Activated CD8-positive, alpha-beta T cell treated with anti-CD3 and anti-CD28 coated beads for 36 hours (primary cell): ENCODE results near the gene SIK1. TPM values are rescaled to one million over a fixed set of nuclear protein-coding genes. Genes with fewer than 3 reads are reported as not detected.
"Not testable (repeated sequence)": the region's sequence is repeated elsewhere in the genome, so short reads cannot be mapped to it uniquely, and the experiment has no call there.

Experiments used
- ATAC-seq: fragments of 200-7000 bp; cut with Tn5 transposase; one replicate; pipeline ENCODE4 v1.10.0; 2021; ENCODE audit warnings: mild to moderate bottlenecking, moderate library complexity
- CTCF ChIA-PET: fragments of 350-600 bp; sonication (Branson Sonifier 250); formaldehyde crosslinking; loops from one replicate; lab custom pipeline; 2021; ENCODE audit warnings: antibody characterized with exemption; lab: Charles Lee
- POLR2A ChIA-PET: fragments of 350-600 bp; sonication (Branson Sonifier 250); formaldehyde crosslinking; loops from one replicate; lab custom pipeline; 2021; ENCODE audit warnings: antibody characterized with exemption; lab: Charles Lee
- DNase-seq: peaks from one replicate; pipeline ENCODE4 v3.0.0-alpha.2; 2020
- H3K27ac Mint-ChIP-seq: one replicate; pipeline ENCODE4 v1.8.0; 2021; ENCODE audit warnings: mild to moderate bottlenecking, mixed read lengths
- H3K27me3 Mint-ChIP-seq: one replicate; pipeline ENCODE4 v1.8.0; 2021; ENCODE audit warnings: mixed read lengths
- H3K36me3 Mint-ChIP-seq: one replicate; pipeline ENCODE4 v1.8.0; 2021; ENCODE audit warnings: low read depth, mixed read lengths
- H3K4me1 Mint-ChIP-seq: one replicate; pipeline ENCODE4 v1.8.0; 2021; ENCODE audit warnings: low read depth, mixed read lengths
- H3K4me3 Mint-ChIP-seq: one replicate; pipeline ENCODE4 v1.8.0; 2021; ENCODE audit warnings: mild to moderate bottlenecking, moderate library complexity, mixed read lengths
- H3K9me3 Mint-ChIP-seq: one replicate; pipeline ENCODE4 v1.8.0; 2021; ENCODE audit warnings: mixed read lengths
- CTCF ChIP-seq: fragments of 200-600 bp; IDR thresholded peaks from one replicate; pipeline ENCODE4 v1.8.0; 2022; ENCODE audit warnings: antibody characterized with exemption, mild to moderate bottlenecking
- intact Hi-C: fragments of 100-400 bp; cut with micrococcal nuclease; formaldehyde crosslinking; loops from one replicate; pipeline ENCODE4 v1.10.0; 2022
- total RNA-seq, 2 experiments: library from RNA; stranded (reverse); gene quantifications; one replicate each; pipeline ENCODE4 v1.2.3, GENCODE V29; 2021

The SIK1 gene
- total RNA-seq = 10 to 100 TPM; 23.8 to 27.3 TPM

DNA sequence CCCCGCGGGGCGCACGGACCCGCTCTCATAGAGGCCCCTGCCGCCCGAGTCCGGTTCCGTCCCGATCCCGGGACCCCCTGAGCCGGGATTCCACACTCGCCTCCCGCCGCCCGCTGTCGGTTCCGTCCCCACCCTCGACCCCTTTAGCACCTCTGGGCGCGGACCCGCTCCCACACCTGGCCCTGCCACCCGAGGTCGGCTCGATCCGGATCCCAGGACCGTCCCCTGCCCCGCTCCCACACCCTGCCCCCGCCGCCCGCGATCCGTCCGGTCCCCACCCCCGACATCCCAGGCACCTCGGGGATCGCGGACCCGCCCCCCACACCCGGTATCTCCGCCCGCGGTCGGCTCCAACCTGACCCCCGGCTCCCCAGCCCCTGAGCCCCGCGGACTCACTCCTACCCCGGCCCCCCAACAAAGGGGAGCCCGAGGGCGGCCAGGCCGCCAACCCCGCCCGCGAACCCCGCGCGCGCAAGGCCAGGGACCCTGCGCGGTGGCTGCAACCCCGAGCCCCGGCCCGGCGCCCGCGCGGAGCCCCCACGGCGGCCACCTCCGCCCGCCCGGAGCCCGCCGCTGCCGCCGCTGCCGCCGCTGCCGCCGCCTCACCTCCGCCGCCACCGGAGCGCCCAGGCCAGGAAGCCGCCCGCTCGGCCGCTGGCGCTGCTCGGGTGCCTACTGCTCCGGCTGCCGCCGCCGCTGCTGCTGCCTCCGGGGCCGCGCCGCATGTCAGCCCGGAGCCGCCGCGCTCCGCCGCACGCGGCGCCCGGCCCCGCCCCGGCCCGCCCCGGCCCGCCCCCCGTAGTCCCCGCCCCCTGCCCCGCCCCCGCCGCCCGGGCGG lies at the start of gene SIK1:
Gene SIK1, minus strand, starts transcription at position 728 of the 838 bp plus-strand sequence. CDS start 953 bp downstream, outside the sequence.
- H3K4me1 Mint-ChIP-seq, POLR2A ChIA-PET, H3K4me3 Mint-ChIP-seq, intact Hi-C loops, DNase-seq, CTCF ChIA-PET, H3K36me3 Mint-ChIP-seq, H3K27ac Mint-ChIP-seq, H3K27me3 Mint-ChIP-seq, H3K9me3 Mint-ChIP-seq: not testable (repeated sequence)
- ATAC-seq = peak; percentile 8

DNA sequence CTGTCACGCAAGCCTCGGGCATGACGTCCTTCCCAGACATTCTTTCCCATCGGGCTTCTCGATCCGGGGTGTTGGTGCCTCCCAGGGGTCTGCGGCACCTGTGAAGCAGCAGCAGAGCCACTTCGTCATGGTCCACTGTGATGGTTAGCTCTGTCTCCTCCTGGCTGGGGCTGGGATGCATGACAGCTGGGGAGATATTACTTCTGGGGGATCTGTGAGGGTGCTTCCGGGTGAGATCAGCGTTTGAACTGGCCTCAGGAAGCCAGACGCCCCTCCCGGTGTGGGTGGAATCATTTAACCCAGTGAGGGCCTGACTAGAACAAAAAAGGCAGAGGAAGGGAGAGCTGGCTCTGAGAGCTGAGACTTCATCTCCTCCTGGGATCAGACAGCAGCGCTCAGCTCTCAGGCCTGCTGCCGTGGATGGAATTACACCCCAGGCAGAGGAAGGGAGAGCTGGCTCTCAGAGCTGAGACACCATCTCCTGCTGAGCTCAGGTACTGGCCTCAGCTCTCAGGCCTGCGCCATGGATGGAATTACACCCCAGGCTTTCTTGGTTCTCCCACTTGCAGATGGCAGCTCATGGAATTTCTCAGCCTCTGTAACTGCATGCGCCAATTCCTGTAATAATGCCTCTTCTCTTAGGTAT lies 44.8 kb upstream of the SIK1 start:
- POLR2A ChIA-PET, H3K4me1 Mint-ChIP-seq, H3K27ac Mint-ChIP-seq, intact Hi-C loops, ATAC-seq, H3K27me3 Mint-ChIP-seq, DNase-seq, H3K9me3 Mint-ChIP-seq, H3K4me3 Mint-ChIP-seq, CTCF ChIA-PET, H3K36me3 Mint-ChIP-seq: not testable (repeated sequence)

- DNase-seq, H3K9me3 Mint-ChIP-seq, H3K27ac Mint-ChIP-seq, POLR2A ChIA-PET, ATAC-seq, H3K4me1 Mint-ChIP-seq, H3K27me3 Mint-ChIP-seq, CTCF ChIA-PET, H3K36me3 Mint-ChIP-seq, intact Hi-C loops, H3K4me3 Mint-ChIP-seq: not testable (repeated sequence)
Measured at GRCh38 chr21:43469719-43470458, 43.0 kb upstream of the SIK1 start.

DNA sequence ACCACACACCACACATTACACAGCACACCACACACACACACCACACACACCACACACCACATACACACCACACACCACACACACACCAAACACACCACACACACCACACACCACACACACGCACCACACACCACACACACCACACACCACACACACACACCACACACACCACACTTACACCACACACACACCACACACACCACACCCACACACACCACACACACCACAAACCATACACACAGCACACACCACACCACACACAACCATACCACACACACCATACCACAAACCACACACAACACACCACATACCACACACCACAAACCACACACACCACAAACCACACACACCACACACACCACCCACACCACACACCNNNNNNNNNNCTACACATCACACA lies 40.9 kb upstream of the SIK1 start:
- ATAC-seq = no peak
- no peaks in the 10 kb centered on the region for H3K9me3 Mint-ChIP-seq

DNA sequence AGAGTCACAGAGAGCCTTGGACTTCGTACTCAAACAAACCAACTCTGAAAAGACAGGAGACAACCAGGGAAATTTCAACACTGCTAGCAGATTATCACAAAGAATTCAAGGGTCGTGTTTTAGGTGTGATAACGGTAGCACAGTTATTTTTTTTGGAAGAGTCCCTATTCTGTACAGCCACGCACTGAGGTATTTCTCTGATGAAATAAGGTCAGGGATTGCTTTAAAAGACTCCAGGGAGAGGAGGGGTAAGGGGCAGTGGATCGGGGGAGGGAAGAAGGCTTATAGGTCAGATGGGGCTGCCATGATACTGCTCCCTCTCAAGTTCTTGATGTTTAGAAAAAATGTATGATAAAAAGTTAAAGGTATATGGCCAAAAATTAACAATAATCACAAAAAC lies 38.2 kb upstream of the SIK1 start:
- H3K4me3 Mint-ChIP-seq, H3K9me3 Mint-ChIP-seq, ATAC-seq: not testable (repeated sequence)

More for the DNA sequence above, 40.9 kb upstream of the SIK1 start:
- Mint-ChIP-seq H3K4me1 (no peaks in the 10 kb centered on the region), H3K27ac (no peak overlapping the region), H3K36me3 (no peaks in the 10 kb centered on the region), H3K4me3 (no peak overlapping the region), H3K27me3 (no peaks in the 10 kb centered on the region)
- ChIA-PET POLR2A (no interaction called here), CTCF (no interaction called here)
- intact Hi-C loops = no loop called here
- no peak for DNase-seq
- TF ChIP-seq CTCF = no peak

GRCh38 chr21:43463498-43464261 lies 36.7 kb upstream of the SIK1 start:
- H3K9me3 Mint-ChIP-seq, H3K4me1 Mint-ChIP-seq, CTCF ChIA-PET, H3K4me3 Mint-ChIP-seq, DNase-seq, ATAC-seq, intact Hi-C loops, H3K27me3 Mint-ChIP-seq, POLR2A ChIA-PET, H3K27ac Mint-ChIP-seq, H3K36me3 Mint-ChIP-seq: not testable (repeated sequence)

More for the DNA sequence above, 38.2 kb upstream of the SIK1 start:
- intact Hi-C loops, CTCF ChIA-PET, H3K27me3 Mint-ChIP-seq, H3K4me1 Mint-ChIP-seq, DNase-seq, POLR2A ChIA-PET, H3K27ac Mint-ChIP-seq, H3K36me3 Mint-ChIP-seq: not testable (repeated sequence)

DNA sequence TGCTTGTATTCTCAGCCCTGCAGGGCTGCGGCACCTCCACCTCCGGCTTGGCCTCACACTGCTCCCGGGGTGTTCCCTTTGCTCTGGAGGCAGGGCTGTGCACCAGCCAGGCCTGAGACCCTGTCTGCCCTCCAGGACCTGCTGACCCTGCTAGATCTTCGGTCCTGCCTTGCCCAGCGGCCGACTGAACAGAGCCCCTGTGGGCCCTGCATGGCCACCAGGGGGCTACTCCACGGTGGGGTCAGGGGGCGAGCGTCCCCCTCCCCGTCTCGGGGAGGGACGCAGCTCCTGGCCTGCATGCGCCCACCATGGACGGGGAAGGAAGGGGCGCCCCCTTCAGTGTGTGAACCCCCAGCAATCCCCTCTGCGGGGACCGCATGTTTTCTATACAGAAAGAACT lies 36.0 kb upstream of the SIK1 start:
- H3K4me1 Mint-ChIP-seq, H3K4me3 Mint-ChIP-seq, H3K9me3 Mint-ChIP-seq, H3K27ac Mint-ChIP-seq, intact Hi-C loops, DNase-seq, CTCF ChIA-PET, POLR2A ChIA-PET, H3K27me3 Mint-ChIP-seq, H3K36me3 Mint-ChIP-seq, ATAC-seq: not testable (repeated sequence)

GRCh38 chr21:43460475-43460874 lies 33.5 kb upstream of the SIK1 start:
- intact Hi-C loops, CTCF ChIA-PET, H3K27ac Mint-ChIP-seq, H3K27me3 Mint-ChIP-seq, POLR2A ChIA-PET, H3K4me3 Mint-ChIP-seq, H3K36me3 Mint-ChIP-seq, DNase-seq, H3K9me3 Mint-ChIP-seq, ATAC-seq, H3K4me1 Mint-ChIP-seq: not testable (repeated sequence)

GRCh38 chr21:43458995-43459394 lies 32.1 kb upstream of the SIK1 start:
- intact Hi-C loops = not testable (repeated sequence)

DNA sequence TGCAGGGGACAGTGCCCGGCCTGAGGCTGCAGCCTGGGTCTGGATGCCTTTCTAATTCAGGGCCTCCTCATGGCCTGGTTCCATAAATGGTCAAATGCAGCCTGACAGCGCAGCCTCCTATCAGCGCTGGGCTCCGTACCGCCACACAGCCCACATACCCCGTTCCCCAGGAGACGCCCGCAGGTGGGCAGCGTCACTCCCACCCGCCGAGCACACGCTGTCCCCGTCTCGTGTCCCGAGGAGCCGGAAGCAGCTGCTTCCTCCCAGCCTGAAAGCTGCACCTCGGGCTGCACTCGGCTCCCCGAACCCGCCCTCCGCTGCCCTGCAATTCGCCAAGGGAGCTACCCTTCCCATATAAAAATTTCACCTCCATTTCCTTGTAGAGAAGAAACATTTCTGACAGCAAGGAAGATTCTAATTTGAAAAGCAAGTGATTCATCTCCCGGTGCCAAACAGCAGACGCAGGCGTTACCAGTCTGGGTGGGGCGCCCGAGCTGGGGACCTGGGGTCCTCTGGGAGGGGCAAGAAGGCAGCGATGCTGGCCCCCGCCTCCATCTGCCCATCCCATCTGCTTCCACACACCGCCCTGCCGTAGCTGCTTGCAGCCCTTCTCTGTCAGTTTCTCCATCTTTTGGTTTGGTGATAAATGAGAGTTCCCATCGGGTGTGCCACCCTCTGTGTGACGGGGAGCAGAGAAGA lies 29.8 kb upstream of the SIK1 start:
- H3K4me3 Mint-ChIP-seq, CTCF ChIA-PET, intact Hi-C loops, H3K36me3 Mint-ChIP-seq, H3K9me3 Mint-ChIP-seq, H3K27me3 Mint-ChIP-seq, H3K27ac Mint-ChIP-seq, DNase-seq, POLR2A ChIA-PET, H3K4me1 Mint-ChIP-seq: not testable (repeated sequence)
- peak; percentile 74 for ATAC-seq

More at GRCh38 chr21:43458995-43459394, 32.1 kb upstream of the SIK1 start:
- H3K4me3 Mint-ChIP-seq, POLR2A ChIA-PET, H3K36me3 Mint-ChIP-seq, DNase-seq, H3K27ac Mint-ChIP-seq, H3K27me3 Mint-ChIP-seq, H3K4me1 Mint-ChIP-seq, H3K9me3 Mint-ChIP-seq, ATAC-seq, CTCF ChIA-PET: not testable (repeated sequence)
